Aorta (tissue), 5 donors: ENCODE data around the gene TMEM9. TPM values are rescaled to one million over a fixed set of nuclear protein-coding genes. Genes with fewer than 3 reads are reported as not detected.
A peak's percentile ranks its signal among the peaks of the same experiment; 100 is the strongest.

ENCODE experiments used
- ATAC-seq: fragments of 200-7000 bp; cut with Tn5 transposase; one replicate; pipeline ENCODE4 v1.9.1; 2022; ENCODE audit warnings: moderate library complexity; ENCODE audit not compliant: low FRiP score
- DNase-seq, 2 donors: peaks; one replicate each; pipeline ENCODE4 v3.0.0-alpha.2; 2020
- H3K27ac ChIP-seq, 2 donors: one replicate each; pipeline ENCODE4 v1.5.1; 2013; ENCODE audit warnings: low read length in 2 of 2, mild to moderate bottlenecking in 2 of 2, moderate library complexity in 2 of 2, control low read depth in 1 of 2, inconsistent platforms in 1 of 2, low read depth in 1 of 2
- H3K27me3 ChIP-seq, 2 donors: one replicate each; pipeline ENCODE4 v1.6.1; 2013; ENCODE audit warnings: control low read depth in 1 of 2, low read length in 1 of 2, mild to moderate bottlenecking in 1 of 2, moderate library complexity in 1 of 2; ENCODE audit not compliant: insufficient read depth in 2 of 2, control insufficient read depth in 1 of 2
- H3K36me3 ChIP-seq, 2 donors: one replicate each; pipeline ENCODE4 v1.6.1; 2013; ENCODE audit warnings: control low read depth in 1 of 2, low read length in 1 of 2, mild to moderate bottlenecking in 1 of 2; ENCODE audit not compliant: insufficient read depth in 2 of 2, control insufficient read depth in 1 of 2
- H3K4me1 ChIP-seq, 2 donors: one replicate each; pipeline ENCODE4 v1.6.1; 2013; ENCODE audit warnings: low read length in 2 of 2, control low read depth in 1 of 2, mild to moderate bottlenecking in 1 of 2, moderate library complexity in 1 of 2; ENCODE audit not compliant: insufficient read depth in 2 of 2, control insufficient read depth in 1 of 2
- H3K4me3 ChIP-seq, 2 donors: one replicate each; pipeline ENCODE4 v1.5.1; 2013; ENCODE audit warnings: low read length in 2 of 2, control low read depth in 1 of 2, mild to moderate bottlenecking in 1 of 2
- H3K9me3 ChIP-seq: one replicate; pipeline ENCODE4 v1.6.1; 2013; ENCODE audit warnings: mild to moderate bottlenecking, low read length; ENCODE audit not compliant: control insufficient read depth
- WGBS, 2 donors: extraction: QIAGEN DNeasy Blood & Tissue Kit; methylation state at CpG; one replicate each; pipeline ENCODE4 v1.1.7; 2013; 5-methylcytosine and 5-hydroxymethylcytosine counted together
- intact Hi-C, 2 donors: fragments of 100-400 bp; cut with DNase I; formaldehyde crosslinking; loops; one replicate each; pipeline versions ENCODE4 v1.14.2 to v1.15.0; 2022
- polyA plus RNA-seq, 2 donors: library from polyadenylated mRNA; stranded (reverse); fragments of 200-250 nt; gene quantifications; one replicate each; pipeline ENCODE4 v1.2.3, GENCODE V29; 2013
- total RNA-seq, 2 donors: library from RNA; stranded (reverse); fragmentation: NEBNext Ultra II Directional; extraction: Animal tissue kit (Norgen Biotek cat#: 25700); gene quantifications; one replicate each; pipeline ENCODE4 v1.2.1, GENCODE V29; 2021
- donor health status: healthy with polysubstance abuse.
- donor health status: Bipolar disorder and iron deficiency.
- donor health status: DM: no; HTN: no; CAD: no.
- donor health status: DM: no; HTN: no; CAD: no.
- donor health status: DM: yes; HTN: yes; CAD: no.

Gene TMEM9
- total and polyA plus RNA-seq, 4 donors, result 36.3 to 77.7 (median 45.2) TPM

DNA sequence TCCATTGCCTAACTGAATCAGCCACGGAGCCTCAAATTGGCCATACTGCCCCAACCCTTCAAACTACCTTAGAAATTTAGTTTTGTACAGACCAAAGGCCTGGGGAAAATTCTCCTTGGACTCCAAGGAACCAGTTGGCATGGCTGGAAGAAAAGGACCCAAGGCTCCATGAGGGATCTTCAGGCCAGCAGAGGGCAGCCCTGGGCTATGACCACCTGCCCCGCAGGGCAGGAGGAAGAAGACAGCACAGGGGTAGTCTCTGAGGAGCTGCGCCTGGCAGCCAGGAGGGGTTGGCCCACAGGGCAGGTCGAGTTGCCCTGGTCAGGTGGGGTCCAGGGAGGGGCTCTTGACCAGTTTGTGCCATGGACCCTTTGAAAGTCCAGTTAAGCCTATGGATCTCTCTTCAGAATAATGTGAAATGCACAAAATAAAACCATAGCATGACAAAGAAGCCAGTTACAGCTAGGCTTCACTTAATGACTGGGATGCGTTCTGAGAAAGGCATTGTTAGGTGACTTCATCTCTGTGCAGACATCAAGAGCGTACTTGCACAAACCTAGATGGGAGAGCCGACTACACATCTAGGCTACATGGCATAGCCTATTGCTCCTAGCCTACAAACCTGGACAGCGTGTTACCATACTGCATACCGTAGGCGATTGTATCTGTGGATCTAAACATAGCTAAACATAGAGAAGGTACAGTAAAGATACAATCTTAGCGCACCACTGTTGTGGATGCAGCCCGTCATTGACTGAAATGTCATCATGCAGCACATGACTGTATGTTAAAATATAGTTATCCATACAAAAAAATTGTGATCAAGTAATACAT lies 68.2 kb downstream of the TMEM9 start:
- DNase-seq, result peak; percentile 64 to 77
- 85 to 87% methylated on average over 12 of the region's 12 CpGs for WGBS, 2 donors
- Histone ChIP-seq H3K4me3 (no peak overlapping the region), H3K27me3 (no peaks in the 10 kb centered on the region), H3K27ac (no peak overlapping the region), H3K4me1 (no peaks in the 10 kb centered on the region), H3K9me3 (no peaks in the 10 kb centered on the region), H3K36me3 (no peaks in the 10 kb centered on the region)
- intact Hi-C loops, result no loop called here
- ATAC-seq, result peak; percentile 68

Other genes with a start within 250 kb of the TMEM9 start
- gene KIF21B, start 130.8 kb downstream of the TMEM9 start, total RNA-seq, result 1 to 10 TPM; 4.0 to 4.6 TPM
- under 1 TPM; 0.31 to 0.63 TPM for gene KIF21B, start 130.8 kb downstream of the TMEM9 start, polyA plus RNA-seq
- not detected for gene CACNA1S, start 42.0 kb downstream of the TMEM9 start, total RNA-seq
- not detected for gene CACNA1S, start 42.0 kb downstream of the TMEM9 start, polyA plus RNA-seq
- gene ASCL5, start 27.3 kb downstream of the TMEM9 start, total RNA-seq, result not detected
- gene ASCL5, start 27.3 kb downstream of the TMEM9 start, polyA plus RNA-seq, result under 1 TPM in 1 of 2 donors, not detected in 1; 0.28 TPM
- under 1 TPM; 0.12 to 0.19 TPM for gene IGFN1, start 36.4 kb upstream of the TMEM9 start, total RNA-seq
- gene IGFN1, start 36.4 kb upstream of the TMEM9 start, polyA plus RNA-seq, result under 1 TPM; 0.03 to 0.50 TPM
- gene PKP1, start 129.0 kb upstream of the TMEM9 start, total RNA-seq, result under 1 TPM; 0.16 to 0.39 TPM
- gene PKP1, start 129.0 kb upstream of the TMEM9 start, polyA plus RNA-seq, result under 1 TPM; 0.08 to 0.25 TPM
- under 1 TPM; 0.21 to 0.36 TPM for gene TNNT2, start 223.2 kb upstream of the TMEM9 start, total RNA-seq
- gene TNNT2, start 223.2 kb upstream of the TMEM9 start, polyA plus RNA-seq, result 10 to 100 TPM in 1 of 2 donors, 1 to 10 TPM in 1; 1.0 to 24.0 TPM
- gene LAD1, start 244.8 kb upstream of the TMEM9 start, total RNA-seq, result under 1 TPM in 1 of 2 donors, not detected in 1; 0.71 TPM
- 10 to 100 TPM in 1 of 2 donors, under 1 TPM in 1; 0.82 to 33.8 TPM for gene LAD1, start 244.8 kb upstream of the TMEM9 start, polyA plus RNA-seq